ENCODE measurements around the gene OTOP2. TPM values are rescaled to one million over a fixed set of nuclear protein-coding genes. Genes with fewer than 3 reads are reported as not detected.

The OTOP2 gene
- total RNA-seq, 1 experiment from 2014 or later: not detected

GRCh38 chr17:74916136-74916850 lies 7.8 kb upstream of the OTOP2 start:
- Histone ChIP-seq H3K4me3 (ENCODE audit: insufficient read depth, low read depth, low read length) (no peak overlapping the region), H3K27me3 (ENCODE audit: control insufficient read depth, insufficient read depth, low read length) (peaks cover 4% of the 10 kb centered on the region), H3K36me3 (replicated peaks; ENCODE audit: control insufficient read depth, insufficient read depth, low read length) (no peaks in the 10 kb centered on the region)
- DNase-seq: no peak

DNA sequence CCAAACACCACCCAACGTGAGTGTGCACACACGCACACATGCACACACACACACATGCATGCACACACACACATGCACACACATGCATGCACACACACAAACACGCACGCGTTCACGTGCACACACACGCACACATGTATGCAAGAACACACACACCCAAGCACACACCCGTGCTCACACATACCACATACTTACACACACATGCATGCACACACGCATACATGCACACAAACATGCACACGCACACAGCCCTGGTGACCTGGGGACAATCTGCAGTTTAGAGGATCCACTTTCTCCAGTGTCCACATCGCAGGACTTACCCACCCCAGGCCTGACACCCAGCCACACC lies 7.2 kb upstream of the OTOP2 start:
- no peaks in the 10 kb centered on the region for H3K36me3 ChIP-seq (replicated peaks; ENCODE audit: control insufficient read depth, insufficient read depth, low read length)
- no peak overlapping the region for H3K4me3 ChIP-seq (ENCODE audit: insufficient read depth, low read depth, low read length)
- no peak for DNase-seq
- H3K27me3 ChIP-seq (ENCODE audit: control insufficient read depth, insufficient read depth, low read length): peaks cover 7% of the 10 kb centered on the region

- no peak for DNase-seq
- Histone ChIP-seq H3K27me3 (ENCODE audit: control insufficient read depth, insufficient read depth, low read length) (peaks cover 12% of the 10 kb centered on the region), H3K4me3 (ENCODE audit: insufficient read depth, low read depth, low read length) (no peak overlapping the region), H3K36me3 (replicated peaks; ENCODE audit: control insufficient read depth, insufficient read depth, low read length) (no peaks in the 10 kb centered on the region)
Observed at GRCh38 chr17:74917430-74917829, 6.6 kb upstream of the OTOP2 start.

DNA sequence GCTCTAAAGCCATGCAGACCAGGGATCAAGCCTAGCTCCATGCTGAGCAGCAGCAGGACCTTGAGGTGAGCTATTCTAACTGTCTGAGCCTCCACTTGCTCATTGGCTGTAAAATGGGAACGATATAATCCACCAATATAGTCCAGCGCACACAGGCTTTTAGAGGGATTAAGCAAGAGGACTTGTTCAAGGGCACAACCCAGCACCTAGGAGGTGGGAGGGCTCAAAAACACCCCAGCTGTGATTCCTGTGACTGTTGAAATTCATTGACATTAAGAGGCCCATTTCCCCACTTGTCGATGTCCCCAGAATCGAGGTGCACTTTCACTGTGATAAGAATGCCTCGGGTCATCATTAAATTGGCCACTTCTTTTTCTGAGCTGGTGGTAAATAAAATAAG lies 5.2 kb upstream of the OTOP2 start:
- H3K36me3 ChIP-seq (replicated peaks; ENCODE audit: control insufficient read depth, insufficient read depth, low read length): no peaks in the 10 kb centered on the region
- H3K4me3 ChIP-seq (ENCODE audit: insufficient read depth, low read depth, low read length): no peak overlapping the region
- no peak for DNase-seq
- peaks cover 26% of the 10 kb centered on the region for H3K27me3 ChIP-seq (ENCODE audit: control insufficient read depth, insufficient read depth, low read length)

GRCh38 chr17:74919440-74920305 lies 4.4 kb upstream of the OTOP2 start:
- peak; percentile 88 for DNase-seq
- H3K4me3 ChIP-seq (ENCODE audit: insufficient read depth, low read depth, low read length): no peak overlapping the region
- peaks cover 34% of the 10 kb centered on the region for H3K27me3 ChIP-seq (ENCODE audit: control insufficient read depth, insufficient read depth, low read length)
- H3K36me3 ChIP-seq (replicated peaks; ENCODE audit: control insufficient read depth, insufficient read depth, low read length): no peaks in the 10 kb centered on the region

DNA sequence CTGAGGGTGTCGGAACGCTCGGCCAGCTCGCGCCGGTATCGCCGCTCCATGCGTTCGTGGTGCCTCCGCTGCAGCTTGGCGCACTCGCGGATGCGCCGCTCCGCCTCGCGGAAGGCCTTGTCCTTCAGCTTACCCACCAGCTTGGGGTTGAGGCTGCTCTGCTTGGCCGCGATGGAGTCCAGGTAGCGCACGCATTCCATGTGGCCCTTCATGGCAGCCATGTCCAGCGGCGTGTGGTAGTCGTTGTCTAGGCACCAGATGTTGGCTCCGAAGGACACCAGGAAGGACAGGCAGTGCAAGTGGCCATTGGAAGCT lies 3.8 kb upstream of the OTOP2 start:
- Histone ChIP-seq H3K4me3 (ENCODE audit: insufficient read depth, low read depth, low read length) (no peak overlapping the region), H3K36me3 (replicated peaks; ENCODE audit: control insufficient read depth, insufficient read depth, low read length) (no peaks in the 10 kb centered on the region), H3K27me3 (ENCODE audit: control insufficient read depth, insufficient read depth, low read length) (peaks cover 40% of the 10 kb centered on the region)
- no peak for DNase-seq

- H3K27me3 ChIP-seq (ENCODE audit: control insufficient read depth, insufficient read depth, low read length): peaks cover 43% of the 10 kb centered on the region
- peak; percentile 90 for DNase-seq
- H3K4me3 ChIP-seq (ENCODE audit: insufficient read depth, low read depth, low read length): no peak overlapping the region
- no peaks in the 10 kb centered on the region for H3K36me3 ChIP-seq (replicated peaks; ENCODE audit: control insufficient read depth, insufficient read depth, low read length)
Observed at GRCh38 chr17:74920642-74921025, 3.4 kb upstream of the OTOP2 start.

GRCh38 chr17:74921026-74921681 lies 2.9 kb upstream of the OTOP2 start:
- peaks cover 47% of the 10 kb centered on the region for H3K27me3 ChIP-seq (ENCODE audit: control insufficient read depth, insufficient read depth, low read length)
- no peak overlapping the region for H3K4me3 ChIP-seq (ENCODE audit: insufficient read depth, low read depth, low read length)
- H3K36me3 ChIP-seq (replicated peaks; ENCODE audit: control insufficient read depth, insufficient read depth, low read length): no peaks in the 10 kb centered on the region
- DNase-seq: peak; percentile 77

- no peak for DNase-seq
- Histone ChIP-seq H3K27me3 (ENCODE audit: control insufficient read depth, insufficient read depth, low read length) (peaks cover 50% of the 10 kb centered on the region), H3K4me3 (ENCODE audit: insufficient read depth, low read depth, low read length) (no peak overlapping the region), H3K36me3 (replicated peaks; ENCODE audit: control insufficient read depth, insufficient read depth, low read length) (no peaks in the 10 kb centered on the region)
Observed at GRCh38 chr17:74921769-74922168, 2.3 kb upstream of the OTOP2 start.

- Histone ChIP-seq H3K36me3 (replicated peaks; ENCODE audit: control insufficient read depth, insufficient read depth, low read length) (no peaks in the 10 kb centered on the region), H3K4me3 (ENCODE audit: insufficient read depth, low read depth, low read length) (no peak overlapping the region), H3K27me3 (ENCODE audit: control insufficient read depth, insufficient read depth, low read length) (peaks cover 54% of the 10 kb centered on the region)
- no peak for DNase-seq
Observed at GRCh38 chr17:74922172-74922571, 1.9 kb upstream of the OTOP2 start.

GRCh38 chr17:74922694-74923537 lies 1.2 kb upstream of the OTOP2 start, which contains the start of gene USH1G:
USH1G (minus strand) TSS chr17:74923255; CDS start chr17:74923073, 182 bp downstream.
- Histone ChIP-seq H3K27me3 (ENCODE audit: control insufficient read depth, insufficient read depth, low read length) (peaks cover 58% of the 10 kb centered on the region), H3K4me3 (ENCODE audit: insufficient read depth, low read depth, low read length) (peak within 1 kb of the TSS; percentile 37), H3K36me3 (replicated peaks; ENCODE audit: control insufficient read depth, insufficient read depth, low read length) (no peaks in the 10 kb centered on the region)
- peak; percentile 92 for DNase-seq

GRCh38 chr17:74923538-74924249 lies 379 bp upstream of the OTOP2 start:
- peak; percentile 95 for DNase-seq
- Histone ChIP-seq H3K4me3 (ENCODE audit: insufficient read depth, low read depth, low read length) (peak overlapping the region; percentile 37), H3K27me3 (ENCODE audit: control insufficient read depth, insufficient read depth, low read length) (peaks cover 58% of the 10 kb centered on the region), H3K36me3 (replicated peaks; ENCODE audit: control insufficient read depth, insufficient read depth, low read length) (no peaks in the 10 kb centered on the region)

DNA sequence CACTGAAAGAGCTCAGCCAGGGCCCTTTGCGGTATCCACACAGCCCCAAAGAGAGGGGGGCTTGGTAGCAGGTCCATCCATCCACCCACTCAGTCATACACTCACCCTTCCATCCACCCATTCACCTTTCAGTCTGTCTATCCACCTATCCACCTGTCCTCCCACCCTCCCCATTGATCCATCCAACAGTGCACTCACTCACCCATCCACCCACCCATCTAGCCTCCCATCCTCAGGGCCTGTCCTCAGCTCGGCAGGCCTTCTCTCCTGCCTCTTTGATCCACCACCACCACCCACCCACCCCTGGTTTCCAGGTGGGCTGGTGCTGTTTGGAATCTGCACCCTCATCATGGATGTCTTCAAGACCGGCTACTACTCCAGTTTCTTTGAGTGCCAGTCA lies 1.2 kb downstream of the OTOP2 start:
- no peaks in the 10 kb centered on the region for H3K36me3 ChIP-seq (replicated peaks; ENCODE audit: control insufficient read depth, insufficient read depth, low read length)
- no peak overlapping the region for H3K4me3 ChIP-seq (ENCODE audit: insufficient read depth, low read depth, low read length)
- peaks cover 58% of the 10 kb centered on the region for H3K27me3 ChIP-seq (ENCODE audit: control insufficient read depth, insufficient read depth, low read length)
- DNase-seq: no peak

DNA sequence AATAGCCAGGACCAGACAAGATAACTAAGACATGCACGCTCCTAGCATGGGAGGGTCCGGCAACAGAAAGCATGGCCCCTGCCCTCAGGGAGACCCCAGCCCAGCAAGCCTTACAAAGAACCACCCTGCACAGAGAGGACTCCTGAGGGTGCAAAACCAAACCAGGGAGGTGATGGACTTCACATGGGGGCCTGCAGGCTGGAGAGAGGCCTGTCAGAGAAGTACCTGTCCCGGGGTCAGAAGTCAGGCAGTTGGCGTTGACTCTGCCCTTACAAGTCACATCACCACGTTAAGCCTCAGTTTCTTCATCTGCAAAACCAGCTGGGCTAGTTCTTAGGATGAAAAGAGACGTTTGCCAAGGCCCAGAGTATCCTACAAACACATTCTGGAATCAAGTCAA lies 4.7 kb downstream of the OTOP2 start:
- DNase-seq: no peak
- H3K27me3 ChIP-seq (ENCODE audit: control insufficient read depth, insufficient read depth, low read length): peaks cover 46% of the 10 kb centered on the region
- H3K36me3 ChIP-seq (replicated peaks; ENCODE audit: control insufficient read depth, insufficient read depth, low read length): no peaks in the 10 kb centered on the region

More for the DNA sequence above, 4.7 kb downstream of the OTOP2 start:
- no peak overlapping the region for H3K4me3 ChIP-seq (ENCODE audit: insufficient read depth, low read depth, low read length)
